ENCODE data around the gene GALM. TPM values are rescaled to one million over a fixed set of nuclear protein-coding genes. Genes with fewer than 3 reads are reported as not detected.

The GALM gene
- total and polyA plus RNA-seq, 2 of the 13 experiments (the other 11 are each of a cell fraction or from before 2014, with no cell fraction given), result 65.5 to 90.0 TPM

DNA sequence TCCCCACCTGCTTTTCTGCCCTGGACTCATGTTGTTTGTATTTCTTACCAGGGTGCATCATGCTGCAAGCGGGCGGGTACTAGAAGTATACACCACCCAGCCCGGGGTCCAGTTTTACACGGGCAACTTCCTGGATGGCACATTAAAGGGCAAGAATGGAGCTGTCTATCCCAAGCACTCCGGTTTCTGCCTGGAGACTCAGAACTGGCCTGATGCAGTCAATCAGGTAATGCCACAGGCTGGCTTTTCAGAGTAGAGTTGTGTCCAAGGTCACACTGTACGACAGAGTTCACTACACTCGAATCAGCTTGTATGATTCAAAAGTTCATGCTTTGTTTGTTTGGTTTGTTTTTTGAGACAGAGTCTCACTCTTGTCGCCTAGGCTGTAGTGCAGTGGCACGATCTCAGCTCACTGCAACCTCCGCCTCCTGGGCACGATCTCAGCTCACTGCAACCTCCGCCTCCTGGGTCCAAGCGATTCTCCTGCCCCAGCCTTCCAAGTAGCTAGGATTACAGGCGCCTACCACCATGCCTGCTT, 65.8 kb downstream of the GALM start (continued):
- TF ChIP-seq KMT2B (CRISPR knock-in tag; IDR thresholded peaks at IDR 0.05), result peak; percentile 39; the same call in 1 of the 2 replicates
- TF ChIP-seq, protein P1, sequence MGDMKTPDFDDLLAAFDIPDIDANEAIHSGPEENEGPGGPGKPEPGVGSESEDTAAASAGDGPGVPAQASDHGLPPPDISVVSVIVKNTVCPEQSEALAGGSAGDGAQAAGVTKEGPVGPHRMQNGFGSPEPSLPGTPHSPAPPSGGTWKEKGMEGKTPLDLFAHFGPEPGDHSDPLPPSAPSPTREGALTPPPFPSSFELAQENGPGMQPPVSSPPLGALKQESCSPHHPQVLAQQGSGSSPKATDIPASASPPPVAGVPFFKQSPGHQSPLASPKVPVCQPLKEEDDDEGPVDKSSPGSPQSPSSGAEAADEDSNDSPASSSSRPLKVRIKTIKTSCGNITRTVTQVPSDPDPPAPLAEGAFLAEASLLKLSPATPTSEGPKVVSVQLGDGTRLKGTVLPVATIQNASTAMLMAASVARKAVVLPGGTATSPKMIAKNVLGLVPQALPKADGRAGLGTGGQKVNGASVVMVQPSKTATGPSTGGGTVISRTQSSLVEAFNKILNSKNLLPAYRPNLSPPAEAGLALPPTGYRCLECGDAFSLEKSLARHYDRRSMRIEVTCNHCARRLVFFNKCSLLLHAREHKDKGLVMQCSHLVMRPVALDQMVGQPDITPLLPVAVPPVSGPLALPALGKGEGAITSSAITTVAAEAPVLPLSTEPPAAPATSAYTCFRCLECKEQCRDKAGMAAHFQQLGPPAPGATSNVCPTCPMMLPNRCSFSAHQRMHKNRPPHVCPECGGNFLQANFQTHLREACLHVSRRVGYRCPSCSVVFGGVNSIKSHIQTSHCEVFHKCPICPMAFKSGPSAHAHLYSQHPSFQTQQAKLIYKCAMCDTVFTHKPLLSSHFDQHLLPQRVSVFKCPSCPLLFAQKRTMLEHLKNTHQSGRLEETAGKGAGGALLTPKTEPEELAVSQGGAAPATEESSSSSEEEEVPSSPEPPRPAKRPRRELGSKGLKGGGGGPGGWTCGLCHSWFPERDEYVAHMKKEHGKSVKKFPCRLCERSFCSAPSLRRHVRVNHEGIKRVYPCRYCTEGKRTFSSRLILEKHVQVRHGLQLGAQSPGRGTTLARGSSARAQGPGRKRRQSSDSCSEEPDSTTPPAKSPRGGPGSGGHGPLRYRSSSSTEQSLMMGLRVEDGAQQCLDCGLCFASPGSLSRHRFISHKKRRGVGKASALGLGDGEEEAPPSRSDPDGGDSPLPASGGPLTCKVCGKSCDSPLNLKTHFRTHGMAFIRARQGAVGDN (CRISPR knock-in tag; IDR thresholded peaks at IDR 0.05), result peak; percentile 87
- TF ChIP-seq SP2 (CRISPR knock-in tag; IDR thresholded peaks at IDR 0.05), result no peak
- TF ChIP-seq, protein P2, sequence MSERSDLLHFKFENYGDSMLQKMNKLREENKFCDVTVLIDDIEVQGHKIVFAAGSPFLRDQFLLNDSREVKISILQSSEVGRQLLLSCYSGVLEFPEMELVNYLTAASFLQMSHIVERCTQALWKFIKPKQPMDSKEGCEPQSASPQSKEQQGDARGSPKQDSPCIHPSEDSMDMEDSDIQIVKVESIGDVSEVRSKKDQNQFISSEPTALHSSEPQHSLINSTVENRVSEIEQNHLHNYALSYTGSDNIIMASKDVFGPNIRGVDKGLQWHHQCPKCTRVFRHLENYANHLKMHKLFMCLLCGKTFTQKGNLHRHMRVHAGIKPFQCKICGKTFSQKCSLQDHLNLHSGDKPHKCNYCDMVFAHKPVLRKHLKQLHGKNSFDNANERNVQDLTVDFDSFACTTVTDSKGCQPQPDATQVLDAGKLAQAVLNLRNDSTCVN (CRISPR knock-in tag; IDR thresholded peaks at IDR 0.05; ENCODE audit: borderline replicate concordance), result no peak
- TF ChIP-seq ZNF678 (CRISPR knock-in tag; IDR thresholded peaks at IDR 0.05), result no peak
- no peak for TF ChIP-seq CBX1 (IDR thresholded peaks at IDR 0.05; ENCODE audit: low read depth)
- TF ChIP-seq, protein P3, sequence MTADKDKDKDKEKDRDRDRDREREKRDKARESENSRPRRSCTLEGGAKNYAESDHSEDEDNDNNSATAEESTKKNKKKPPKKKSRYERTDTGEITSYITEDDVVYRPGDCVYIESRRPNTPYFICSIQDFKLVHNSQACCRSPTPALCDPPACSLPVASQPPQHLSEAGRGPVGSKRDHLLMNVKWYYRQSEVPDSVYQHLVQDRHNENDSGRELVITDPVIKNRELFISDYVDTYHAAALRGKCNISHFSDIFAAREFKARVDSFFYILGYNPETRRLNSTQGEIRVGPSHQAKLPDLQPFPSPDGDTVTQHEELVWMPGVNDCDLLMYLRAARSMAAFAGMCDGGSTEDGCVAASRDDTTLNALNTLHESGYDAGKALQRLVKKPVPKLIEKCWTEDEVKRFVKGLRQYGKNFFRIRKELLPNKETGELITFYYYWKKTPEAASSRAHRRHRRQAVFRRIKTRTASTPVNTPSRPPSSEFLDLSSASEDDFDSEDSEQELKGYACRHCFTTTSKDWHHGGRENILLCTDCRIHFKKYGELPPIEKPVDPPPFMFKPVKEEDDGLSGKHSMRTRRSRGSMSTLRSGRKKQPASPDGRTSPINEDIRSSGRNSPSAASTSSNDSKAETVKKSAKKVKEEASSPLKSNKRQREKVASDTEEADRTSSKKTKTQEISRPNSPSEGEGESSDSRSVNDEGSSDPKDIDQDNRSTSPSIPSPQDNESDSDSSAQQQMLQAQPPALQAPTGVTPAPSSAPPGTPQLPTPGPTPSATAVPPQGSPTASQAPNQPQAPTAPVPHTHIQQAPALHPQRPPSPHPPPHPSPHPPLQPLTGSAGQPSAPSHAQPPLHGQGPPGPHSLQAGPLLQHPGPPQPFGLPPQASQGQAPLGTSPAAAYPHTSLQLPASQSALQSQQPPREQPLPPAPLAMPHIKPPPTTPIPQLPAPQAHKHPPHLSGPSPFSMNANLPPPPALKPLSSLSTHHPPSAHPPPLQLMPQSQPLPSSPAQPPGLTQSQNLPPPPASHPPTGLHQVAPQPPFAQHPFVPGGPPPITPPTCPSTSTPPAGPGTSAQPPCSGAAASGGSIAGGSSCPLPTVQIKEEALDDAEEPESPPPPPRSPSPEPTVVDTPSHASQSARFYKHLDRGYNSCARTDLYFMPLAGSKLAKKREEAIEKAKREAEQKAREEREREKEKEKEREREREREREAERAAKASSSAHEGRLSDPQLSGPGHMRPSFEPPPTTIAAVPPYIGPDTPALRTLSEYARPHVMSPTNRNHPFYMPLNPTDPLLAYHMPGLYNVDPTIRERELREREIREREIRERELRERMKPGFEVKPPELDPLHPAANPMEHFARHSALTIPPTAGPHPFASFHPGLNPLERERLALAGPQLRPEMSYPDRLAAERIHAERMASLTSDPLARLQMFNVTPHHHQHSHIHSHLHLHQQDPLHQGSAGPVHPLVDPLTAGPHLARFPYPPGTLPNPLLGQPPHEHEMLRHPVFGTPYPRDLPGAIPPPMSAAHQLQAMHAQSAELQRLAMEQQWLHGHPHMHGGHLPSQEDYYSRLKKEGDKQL (CRISPR knock-in tag; IDR thresholded peaks at IDR 0.05; ENCODE audit: low read depth), result no peak
- no peak for TF ChIP-seq SMAD3 (CRISPR knock-in tag; IDR thresholded peaks at IDR 0.05)
- TF ChIP-seq SP1 (IDR thresholded peaks at IDR 0.05), result no peak
- no peak for TF ChIP-seq SP1 (CRISPR knock-in tag; IDR thresholded peaks at IDR 0.05)
- TF ChIP-seq MYC (CRISPR knock-in tag; IDR thresholded peaks at IDR 0.05; ENCODE audit: borderline replicate concordance), result peak; percentile 34; the same call in 1 of the 2 replicates
- no peak for TF ChIP-seq SNAI1 (CRISPR knock-in tag; IDR thresholded peaks at IDR 0.05; ENCODE audit: borderline replicate concordance)
- TF ChIP-seq, protein P4, sequence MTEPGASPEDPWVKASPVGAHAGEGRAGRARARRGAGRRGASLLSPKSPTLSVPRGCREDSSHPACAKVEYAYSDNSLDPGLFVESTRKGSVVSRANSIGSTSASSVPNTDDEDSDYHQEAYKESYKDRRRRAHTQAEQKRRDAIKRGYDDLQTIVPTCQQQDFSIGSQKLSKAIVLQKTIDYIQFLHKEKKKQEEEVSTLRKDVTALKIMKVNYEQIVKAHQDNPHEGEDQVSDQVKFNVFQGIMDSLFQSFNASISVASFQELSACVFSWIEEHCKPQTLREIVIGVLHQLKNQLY (CRISPR knock-in tag; IDR thresholded peaks at IDR 0.05), result no peak
- TF ChIP-seq RFX3 (CRISPR knock-in tag; IDR thresholded peaks at IDR 0.05), result peak; percentile 18; the same call in 1 of the 2 replicates
- no peak for TF ChIP-seq IRX3 (CRISPR knock-in tag; IDR thresholded peaks at IDR 0.05; ENCODE audit: borderline replicate concordance, low read depth)
- peak; percentile 65; the same call in 1 of the 2 replicates for TF ChIP-seq CCDC6 (CRISPR knock-in tag; IDR thresholded peaks at IDR 0.05)
- TF ChIP-seq SMARCC2 (IDR thresholded peaks at IDR 0.05), result no peak
- no peak for TF ChIP-seq ZNF12 (CRISPR knock-in tag; IDR thresholded peaks at IDR 0.05)

Data from HepG2 (cell line).